Muscle of arm (tissue), 12 donors: Measurements from ENCODE around the gene GALNT9. TPM values are rescaled to one million over a fixed set of nuclear protein-coding genes. Genes with fewer than 3 reads are reported as not detected.
"Not testable (repeated sequence)": the region's sequence is repeated elsewhere in the genome, so short reads cannot be mapped to it uniquely, and the experiment has no call there.

Experiments
- DNase-seq: peaks from one replicate; pipeline ENCODE4 v3.0.0-alpha.2; 2013
- polyA plus RNA-seq, 12 donors: library from polyadenylated mRNA; unstranded; fragments of 120-200 nt; gene quantifications; one replicate each; pipeline ENCODE4 v1.2.1, GENCODE V29; 2013; ENCODE audit not compliant: insufficient read length in 12 of 12

Gene GALNT9
- polyA plus RNA-seq, 12 donors, result 0.75 to 10.6 (median 1.6) TPM; not detected in 2

GRCh38 chr12:132295561-132295960, 33.8 kb downstream of the GALNT9 start:
- DNase-seq, result not testable (repeated sequence)

GRCh38 chr12:132295101-132295526, 34.3 kb downstream of the GALNT9 start:
- no peak for DNase-seq

DNA sequence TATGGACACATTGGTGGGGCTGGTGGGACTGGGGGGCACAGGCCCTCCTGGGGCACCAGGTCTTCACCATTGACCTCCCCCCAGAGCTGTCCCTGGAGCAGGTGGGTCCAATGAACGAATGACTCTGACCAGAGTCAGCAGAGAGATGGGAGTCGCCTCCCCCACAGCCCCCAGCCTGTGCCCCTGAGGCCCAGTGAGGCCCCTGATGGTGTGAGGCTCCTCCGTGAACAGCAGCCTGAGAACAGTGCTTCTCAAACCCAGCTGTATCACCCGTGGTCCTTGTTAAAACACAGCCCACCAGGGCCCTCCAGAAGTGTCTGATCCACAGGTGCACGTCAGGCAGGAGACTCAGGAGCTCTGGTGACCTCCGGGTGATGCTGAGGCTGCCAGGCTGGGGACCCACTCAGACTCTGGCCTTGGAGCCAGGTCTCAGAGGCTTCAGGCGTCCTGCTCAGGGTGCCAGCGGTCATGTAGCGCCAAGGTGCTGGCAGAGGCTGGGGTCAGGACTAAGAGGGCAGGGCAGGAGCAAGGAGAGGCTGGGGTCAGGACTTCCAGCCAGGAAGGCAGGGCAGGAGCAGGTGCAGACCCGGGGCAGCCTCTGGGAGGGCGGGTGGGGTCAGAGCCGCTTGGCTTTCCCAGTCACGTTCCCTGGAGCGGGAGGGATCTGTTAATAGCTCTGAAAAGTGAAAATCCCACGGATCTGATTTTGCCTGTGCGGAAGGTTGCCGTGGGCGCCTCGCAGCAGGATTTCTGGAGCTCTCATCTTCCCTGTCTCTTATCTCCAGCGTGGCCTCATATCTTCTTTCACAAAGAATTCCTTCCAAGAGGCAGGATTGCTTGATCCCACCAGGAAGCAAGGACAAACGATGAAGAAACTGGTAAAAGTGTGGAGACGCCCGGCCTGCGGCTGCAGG, 35.0 kb downstream of the GALNT9 start:
- no peak for DNase-seq

DNA sequence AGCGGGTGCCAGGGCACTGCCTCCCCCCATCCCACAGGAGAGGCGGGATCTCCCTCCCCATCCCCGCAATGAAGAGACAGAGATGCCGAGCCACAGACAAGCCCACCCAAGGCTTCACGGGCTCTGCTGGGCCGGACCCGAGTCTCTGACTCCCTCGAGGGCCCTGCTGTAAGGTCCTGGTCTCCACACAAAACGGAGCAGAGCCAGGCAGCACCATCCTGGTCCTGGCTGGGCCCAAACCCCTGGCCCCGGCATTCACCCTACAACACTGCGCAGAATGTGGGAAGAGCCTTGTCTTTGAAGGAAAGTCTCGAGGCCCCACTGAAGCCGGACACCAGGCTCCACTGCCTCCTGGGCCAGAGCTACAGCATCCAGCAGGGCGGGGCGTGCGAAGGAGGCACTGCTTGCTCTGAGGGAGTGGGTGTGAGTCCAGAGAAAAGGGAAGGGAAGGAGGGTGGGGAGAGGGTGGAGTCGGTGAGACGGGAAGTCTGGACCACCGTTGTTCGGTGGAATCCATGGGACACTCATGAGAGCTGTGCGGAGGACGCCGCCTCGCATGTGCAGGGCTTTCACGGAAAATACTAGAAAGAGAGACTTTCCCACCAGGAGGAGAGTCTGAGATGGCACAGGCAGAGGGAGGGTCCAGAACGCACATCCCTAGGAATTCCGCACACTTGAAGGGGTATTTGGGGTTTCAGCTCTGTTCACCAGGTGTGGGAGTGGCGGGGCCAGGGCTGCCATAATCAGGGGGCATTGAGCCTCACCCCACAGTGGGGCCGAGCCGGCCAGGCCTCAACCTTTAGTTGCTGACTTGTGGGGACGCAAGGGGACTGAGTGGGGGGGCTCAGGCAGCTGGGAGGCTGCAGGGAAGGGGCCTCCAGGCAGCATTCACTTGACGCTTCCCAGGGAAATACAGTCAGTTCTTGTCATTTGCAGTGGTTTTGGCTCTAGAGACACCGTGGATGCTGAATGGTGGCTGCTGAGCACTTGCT, 36.8 kb downstream of the GALNT9 start:
- no peak for DNase-seq

DNA sequence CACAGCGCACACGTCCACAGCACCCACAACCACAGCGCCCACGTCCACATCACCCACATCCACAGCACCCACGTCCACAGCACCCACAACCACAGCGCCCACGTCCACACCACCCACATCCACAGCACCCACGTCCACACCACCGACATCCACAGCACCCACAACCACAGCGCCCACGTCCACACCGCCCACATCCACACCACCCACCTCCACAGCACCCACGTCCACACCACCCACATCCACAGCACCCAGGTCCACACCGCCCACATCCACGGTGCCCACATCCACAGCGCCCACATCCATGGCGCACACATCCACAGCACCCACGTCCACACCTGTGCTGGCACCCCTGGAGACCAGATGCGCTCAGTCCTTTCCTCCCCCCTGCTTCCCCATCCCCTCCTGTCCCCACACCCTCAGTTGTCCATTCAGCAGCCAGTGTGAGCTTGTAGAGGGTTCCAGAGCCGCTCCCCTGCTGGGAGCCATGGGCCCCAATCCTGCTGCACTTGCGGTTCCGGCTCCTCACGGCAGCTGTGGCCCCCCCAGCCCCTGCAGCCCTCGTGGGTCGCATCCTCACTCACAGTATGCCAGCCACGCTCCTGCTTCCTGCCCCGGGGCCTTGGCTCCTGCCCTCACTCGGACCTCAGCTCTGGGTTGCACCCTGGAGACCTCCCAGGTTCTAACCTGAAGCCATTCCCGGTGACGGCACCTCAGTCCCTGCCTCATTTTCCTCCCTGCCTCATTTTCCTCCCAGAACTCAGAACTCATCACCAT, 37.8 kb downstream of the GALNT9 start:
- DNase-seq, result no peak

GRCh38 chr12:132290203-132290540, 39.2 kb downstream of the GALNT9 start:
- DNase-seq, result no peak

- DNase-seq, result no peak
Measured at GRCh38 chr12:132289356-132290202, 39.8 kb downstream of the GALNT9 start.

DNA sequence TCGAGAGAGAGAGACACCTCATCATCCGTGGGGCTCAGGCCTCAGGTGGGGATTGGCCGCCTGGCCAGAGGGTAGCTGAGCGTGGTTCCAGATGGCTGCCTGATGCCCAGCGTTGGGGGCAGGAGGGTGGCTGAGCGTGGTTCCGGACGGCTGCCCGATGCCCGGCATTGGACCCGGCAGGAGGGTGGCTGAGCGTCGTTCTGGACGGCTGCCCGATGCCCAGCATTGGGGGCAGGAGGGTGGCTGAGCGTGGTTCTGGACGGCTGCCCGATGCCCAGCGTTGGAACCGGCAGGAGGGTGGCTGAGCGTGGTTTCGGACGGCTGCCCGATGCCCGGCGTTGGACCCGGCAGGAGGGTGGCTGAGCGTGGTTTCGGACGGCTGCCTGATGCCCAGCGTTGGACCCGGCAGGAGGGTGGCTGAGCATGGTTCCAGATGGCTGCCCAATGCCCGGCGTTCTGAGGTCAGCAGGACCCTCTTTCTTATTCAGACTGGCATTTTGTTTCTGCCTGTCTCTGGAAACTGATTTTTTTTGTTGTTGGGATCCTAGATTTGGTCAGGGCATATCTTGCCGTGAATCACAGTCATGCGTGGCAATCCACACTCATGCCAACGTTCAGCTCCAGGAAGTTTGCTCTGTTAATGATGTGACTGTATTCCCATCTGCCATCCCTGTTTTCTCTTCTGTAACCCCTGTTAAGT, 40.7 kb downstream of the GALNT9 start:
- no peak for DNase-seq

GRCh38 chr12:132287391-132288238, 41.8 kb downstream of the GALNT9 start:
- DNase-seq, result no peak

- no peak for DNase-seq
Measured at GRCh38 chr12:132286912-132287311, 42.5 kb downstream of the GALNT9 start.

DNA sequence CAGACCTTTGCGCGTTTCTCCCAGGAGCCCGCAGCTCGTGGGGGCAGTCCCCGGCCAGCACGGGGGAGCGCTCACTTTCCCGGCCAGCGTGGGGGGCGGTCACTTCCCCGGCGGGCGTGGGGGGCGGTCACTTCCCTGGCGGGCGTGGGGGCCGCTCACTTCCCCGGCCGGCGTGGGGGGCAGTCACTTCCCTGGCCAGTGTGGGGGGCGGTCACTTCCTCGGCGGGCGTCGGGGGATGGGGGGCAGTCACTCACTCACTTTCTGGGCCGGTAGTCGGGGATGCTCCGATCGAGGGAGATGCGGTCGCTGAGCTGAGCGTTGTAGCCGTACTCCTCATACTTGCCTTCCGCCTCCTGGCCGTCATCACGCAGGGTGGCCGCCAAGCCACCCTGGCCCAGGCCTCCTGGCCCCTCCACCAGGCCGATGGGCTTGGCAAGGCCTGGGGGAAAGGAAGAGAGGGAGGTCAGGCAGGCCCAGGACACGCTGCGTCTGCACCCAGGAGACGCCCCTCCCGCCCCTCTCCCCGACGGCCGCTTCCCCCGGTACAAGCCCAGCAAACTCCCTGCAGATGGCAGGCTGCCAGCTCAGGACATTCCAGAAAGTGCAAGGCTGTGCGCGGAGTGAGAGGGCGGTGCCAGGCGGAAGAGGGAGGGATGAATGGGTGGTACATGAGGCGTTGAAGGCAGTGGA, 43.3 kb downstream of the GALNT9 start:
- DNase-seq, result peak; percentile 67

DNA sequence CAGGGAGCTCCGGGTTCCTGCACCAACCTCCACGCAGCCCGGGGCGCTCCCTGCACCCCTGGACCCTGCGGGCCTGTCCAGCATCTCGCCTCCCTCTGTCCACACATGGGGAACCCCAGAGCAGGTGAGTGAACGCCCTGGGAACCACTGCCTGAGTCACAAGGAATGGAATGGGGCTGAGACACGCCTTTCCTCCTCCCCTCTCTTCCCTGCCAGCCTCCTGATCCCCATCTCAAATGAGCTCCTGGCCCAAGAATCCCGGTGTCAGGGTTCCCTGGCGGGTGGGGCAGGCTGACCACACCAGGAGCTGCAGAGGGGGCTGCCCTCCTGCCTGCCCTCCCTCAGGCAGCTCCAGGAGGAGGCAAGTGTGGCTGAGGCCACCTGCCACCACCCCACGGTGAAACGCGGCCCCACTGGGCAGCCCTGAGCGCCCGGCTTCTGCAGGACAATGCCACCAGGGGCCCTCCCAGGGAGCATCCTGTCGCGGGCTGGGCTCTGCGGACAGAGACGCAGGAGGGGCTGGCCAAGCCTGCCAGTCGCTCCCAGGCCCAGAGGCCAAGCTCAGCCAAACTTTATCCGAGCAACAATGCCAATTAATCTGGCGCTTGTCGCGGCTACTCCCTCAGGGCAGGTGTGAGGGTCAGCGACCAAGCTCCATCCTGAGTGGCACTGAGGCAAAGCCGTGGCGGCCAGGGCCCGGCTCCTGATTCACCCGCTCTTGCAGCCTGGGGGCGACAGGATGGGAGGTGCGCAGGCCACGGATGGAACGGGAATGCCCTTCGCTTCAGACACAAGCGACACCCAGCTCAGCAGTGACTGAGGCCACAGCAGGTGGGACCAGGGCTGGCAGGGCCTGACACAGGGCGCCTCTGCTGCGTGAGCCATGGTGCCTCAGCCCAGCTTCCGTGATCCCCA, 44.3 kb downstream of the GALNT9 start:
- DNase-seq, result no peak

DNA sequence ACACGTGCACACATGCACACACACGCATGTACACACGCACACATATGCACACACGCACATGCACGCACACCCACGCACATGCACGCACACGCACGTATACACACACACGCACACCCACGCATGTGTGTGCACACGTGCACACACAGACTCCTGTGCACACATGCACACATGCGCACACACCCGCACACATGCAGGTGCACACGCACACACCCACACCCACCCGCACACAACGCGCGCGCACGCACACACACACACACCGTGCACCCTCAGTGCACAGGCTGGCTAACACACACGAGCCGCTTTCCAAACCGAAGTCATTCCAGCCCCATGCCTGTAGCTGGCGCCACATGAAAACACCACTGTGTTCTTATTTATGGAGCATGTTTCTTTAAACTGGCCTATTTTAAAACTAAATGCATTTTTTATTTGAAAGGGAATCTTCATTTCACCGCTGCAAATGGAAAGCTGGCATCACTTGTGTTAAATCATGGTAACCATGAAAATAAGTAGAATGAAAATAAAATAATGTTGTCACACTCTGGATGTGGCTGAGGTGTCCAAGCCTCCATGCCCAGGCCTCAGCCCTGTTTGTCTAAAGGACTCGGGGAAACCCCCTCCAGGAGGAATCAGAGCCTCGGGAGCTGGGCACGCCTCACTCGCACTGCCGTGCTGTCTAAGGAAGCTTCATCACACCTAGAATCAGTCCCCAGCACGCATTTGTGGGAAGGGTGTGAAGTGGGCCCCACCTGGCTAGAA, 45.1 kb downstream of the GALNT9 start:
- no peak for DNase-seq

GRCh38 chr12:132282950-132283771, 46.2 kb downstream of the GALNT9 start:
- DNase-seq, result no peak
